GM06990 (cell line): ENCODE data around the gene SLC4A1AP.

Experiments used
- DNase-seq: peaks from one replicate; pipeline ENCODE4 v3.0.0-alpha.2; 2011; ENCODE audit not compliant: insufficient read length; ENCODE audit errors: extremely low read depth
- H3K27me3 ChIP-seq: replicated peaks from 2 replicates; pipeline ENCODE4 v1.6.0; 2011; ENCODE audit warnings: low read length; ENCODE audit not compliant: control insufficient read depth, insufficient read depth
- H3K36me3 ChIP-seq: 2 replicates; pipeline ENCODE4 v1.5.1; 2011; ENCODE audit warnings: low read length; ENCODE audit not compliant: control insufficient read depth, insufficient read depth
- H3K4me3 ChIP-seq: replicated peaks from 2 replicates; pipeline ENCODE4 v1.5.1; 2011; ENCODE audit warnings: low read depth, mild to moderate bottlenecking, control low read depth, low read length
- CTCF ChIP-seq: IDR thresholded peaks from 2 replicates; pipeline ENCODE4 v1.5.1; 2011; ENCODE audit warnings: low read length, control low read depth, mild to moderate bottlenecking, inconsistent platforms; ENCODE audit not compliant: insufficient read depth, poor library complexity, severe bottlenecking

SLC4A1AP gene

GRCh38 chr2:27685577-27685976 lies 21.9 kb downstream of the SLC4A1AP start:
- TF ChIP-seq CTCF: no peak
- Histone ChIP-seq H3K36me3 (peaks cover 6% of the 10 kb centered on the region), H3K27me3 (no peaks in the 10 kb centered on the region), H3K4me3 (no peak overlapping the region)
- DNase-seq: no peak

- no peaks in the 10 kb centered on the region for H3K27me3 ChIP-seq
- H3K36me3 ChIP-seq: peaks cover 4% of the 10 kb centered on the region
- TF ChIP-seq CTCF: no peak
- DNase-seq: no peak
- H3K4me3 ChIP-seq: no peak overlapping the region
These were observed 23.5 kb downstream of the SLC4A1AP start for GRCh38 chr2:27687232-27687631.

- no peak overlapping the region for H3K4me3 ChIP-seq
- TF ChIP-seq CTCF: no peak
- H3K36me3 ChIP-seq: peaks cover 4% of the 10 kb centered on the region
- H3K27me3 ChIP-seq: no peaks in the 10 kb centered on the region
- DNase-seq: no peak
These were observed 25.7 kb downstream of the SLC4A1AP start for GRCh38 chr2:27689424-27689823.

GRCh38 chr2:27690052-27690451 lies 26.4 kb downstream of the SLC4A1AP start:
- no peak for DNase-seq
- TF ChIP-seq CTCF: no peak
- Histone ChIP-seq H3K36me3 (peaks cover 4% of the 10 kb centered on the region), H3K27me3 (no peaks in the 10 kb centered on the region), H3K4me3 (no peak overlapping the region)

GRCh38 chr2:27697660-27698059 lies 34.0 kb downstream of the SLC4A1AP start:
- Histone ChIP-seq H3K27me3 (no peaks in the 10 kb centered on the region), H3K36me3 (peaks cover 1% of the 10 kb centered on the region; the same call in 1 of the 2 replicates), H3K4me3 (no peak overlapping the region)
- no peak for TF ChIP-seq CTCF
- DNase-seq: no peak

- Histone ChIP-seq H3K27me3 (no peaks in the 10 kb centered on the region), H3K36me3 (no peaks in the 10 kb centered on the region), H3K4me3 (no peak overlapping the region)
- no peak for TF ChIP-seq CTCF
- no peak for DNase-seq
These were observed 38.0 kb downstream of the SLC4A1AP start for GRCh38 chr2:27701676-27702075.
